Umbilical cord (tissue), 2 donors: ENCODE measurements around the gene RMDN2. TPM values are rescaled to one million over a fixed set of nuclear protein-coding genes. Genes with fewer than 3 reads are reported as not detected.
A peak's percentile ranks its signal among the peaks of the same experiment; 100 is the strongest.
"Not testable (repeated sequence)": the region's sequence is repeated elsewhere in the genome, so short reads cannot be mapped to it uniquely, and the experiment has no call there.

Experiments
- DNase-seq: peaks from one replicate; pipeline ENCODE4 v3.0.0-alpha.2; 2015; ENCODE audit warnings: low spot score
- total RNA-seq: library from RNA; depleted of rRNA; stranded (reverse); fragments of >200 nt; gene quantifications from one replicate; pipeline ENCODE4 v1.2.3, GENCODE V29; 2014; ENCODE audit warnings: low replicate concordance; ENCODE audit not compliant: insufficient read depth

Gene RMDN2
- total RNA-seq, 1 donor from 2014 or later: 31.8 TPM

GRCh38 chr2:37992601-37993000, 67.5 kb downstream of the RMDN2 start:
- no peak for DNase-seq

DNA sequence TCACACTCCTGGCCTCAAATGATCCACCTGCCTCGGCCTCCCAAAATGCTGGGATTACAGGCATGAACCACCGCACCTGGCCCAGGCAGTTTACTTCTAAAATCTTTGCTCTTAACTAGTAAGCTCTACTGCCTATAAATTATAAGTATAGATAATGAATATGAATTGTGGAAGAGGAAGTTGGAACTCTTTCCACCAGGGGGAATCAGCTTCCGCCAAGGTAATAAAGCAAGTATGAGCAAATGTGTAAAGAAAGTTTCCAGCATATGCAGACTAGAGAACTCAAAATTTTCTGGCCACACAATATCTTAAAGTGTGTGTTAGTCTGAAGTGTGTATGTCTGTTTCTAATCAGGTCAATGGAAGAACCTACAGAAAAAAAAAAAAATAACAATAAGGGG, 68.1 kb downstream of the RMDN2 start:
- no peak for DNase-seq

GRCh38 chr2:37997629-37998028, 72.5 kb downstream of the RMDN2 start:
- no peak for DNase-seq

DNA sequence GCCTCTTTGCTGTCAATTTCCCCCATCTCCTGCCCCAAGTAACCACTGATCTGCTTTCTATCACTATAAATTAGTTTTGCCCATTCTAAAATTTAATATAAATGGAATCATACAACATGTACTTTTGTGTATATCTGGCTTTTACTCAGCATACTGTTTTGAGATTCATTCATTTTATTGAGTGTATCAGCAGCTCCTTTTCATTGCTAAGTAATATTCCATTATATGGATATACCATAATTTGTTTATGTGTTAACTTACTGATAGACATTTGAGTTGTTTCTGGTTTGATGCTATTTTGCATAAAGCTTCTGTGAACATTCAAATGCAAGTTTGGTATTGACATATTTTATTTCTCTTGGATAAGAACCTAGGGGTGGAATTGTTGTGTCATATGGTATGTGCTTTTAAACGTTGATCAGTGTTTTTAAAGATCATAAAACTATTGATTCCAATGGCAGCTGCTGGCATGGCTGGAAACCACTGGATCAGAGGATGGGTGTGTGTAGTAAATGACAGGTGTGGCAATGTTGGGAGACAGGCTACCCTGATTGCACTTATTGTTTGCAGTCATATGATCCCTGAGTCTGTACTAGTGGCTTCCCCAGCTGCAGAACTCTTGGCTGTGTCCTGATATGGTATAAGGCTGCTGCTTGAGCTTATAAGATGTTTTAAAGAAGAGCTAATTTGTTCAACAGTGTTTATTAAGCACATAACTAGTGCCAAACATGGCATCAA, 75.6 kb downstream of the RMDN2 start:
- no peak for DNase-seq

GRCh38 chr2:38010187-38010586, 85.1 kb downstream of the RMDN2 start:
- not testable (repeated sequence) for DNase-seq

DNA sequence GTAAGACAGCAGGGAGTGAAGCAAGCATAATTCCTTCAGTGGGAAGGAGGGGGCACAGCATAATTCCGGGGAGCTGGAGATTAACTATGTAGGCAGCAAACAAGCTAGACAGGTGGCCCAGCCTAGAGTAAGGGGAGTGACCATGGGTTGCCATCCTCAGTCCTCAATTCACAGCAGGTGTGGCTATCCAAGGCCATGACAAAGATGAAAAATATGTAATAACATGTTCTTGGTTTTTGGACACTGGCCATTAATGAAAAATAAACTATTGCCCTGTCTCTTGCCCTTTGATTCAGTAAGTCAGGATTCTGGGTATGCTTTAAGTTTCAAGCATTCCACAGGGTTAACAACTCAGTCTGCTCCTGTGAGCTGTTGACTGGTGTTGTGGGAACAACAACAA, 85.9 kb downstream of the RMDN2 start:
- DNase-seq: no peak

DNA sequence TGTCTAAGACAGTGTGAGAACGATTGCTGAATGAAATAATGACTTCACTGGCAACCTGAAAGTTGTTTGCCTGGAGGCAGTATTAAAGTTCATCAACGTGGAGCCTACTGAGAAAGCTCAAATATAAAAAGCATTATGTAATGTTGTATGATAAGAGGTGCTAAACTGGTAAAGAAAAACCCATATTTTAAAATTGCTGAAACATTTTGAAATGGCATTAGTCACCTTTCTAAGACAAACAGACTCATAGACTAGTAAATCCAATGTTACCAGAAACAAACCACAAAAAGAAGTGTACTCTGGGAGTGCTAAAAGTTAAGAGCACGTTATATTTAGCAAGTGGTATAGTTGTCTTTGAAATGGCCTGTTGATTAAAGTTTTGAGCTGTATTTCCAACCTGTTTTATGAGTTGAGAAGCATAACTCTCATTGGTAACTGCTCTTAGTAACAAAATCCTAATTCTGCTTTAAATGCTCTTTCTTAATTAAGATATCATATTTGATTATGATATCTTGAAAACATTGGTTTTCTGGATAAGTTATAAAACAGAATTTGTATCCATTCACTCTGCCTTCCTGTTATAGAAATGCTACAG, 88.2 kb downstream of the RMDN2 start:
- DNase-seq: no peak

DNA sequence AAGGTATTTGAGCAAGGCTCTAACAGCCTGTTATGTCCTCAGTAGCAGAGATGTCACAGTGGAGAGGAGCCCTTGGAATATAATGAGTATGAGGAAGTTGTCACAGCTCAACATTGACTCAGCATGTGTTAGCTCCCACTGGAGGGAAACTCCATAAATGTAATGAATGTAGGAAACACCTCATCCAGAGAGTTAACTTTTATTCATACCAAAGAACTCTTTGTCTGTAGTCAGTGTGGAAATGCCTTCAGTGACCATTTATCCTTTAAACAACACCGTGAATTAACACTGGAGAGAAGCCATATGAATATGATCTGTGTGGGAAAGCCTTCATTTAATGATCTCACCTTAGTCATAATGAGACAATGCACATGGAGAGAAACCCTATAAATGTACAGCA, 91.1 kb downstream of the RMDN2 start:
- DNase-seq: no peak

DNA sequence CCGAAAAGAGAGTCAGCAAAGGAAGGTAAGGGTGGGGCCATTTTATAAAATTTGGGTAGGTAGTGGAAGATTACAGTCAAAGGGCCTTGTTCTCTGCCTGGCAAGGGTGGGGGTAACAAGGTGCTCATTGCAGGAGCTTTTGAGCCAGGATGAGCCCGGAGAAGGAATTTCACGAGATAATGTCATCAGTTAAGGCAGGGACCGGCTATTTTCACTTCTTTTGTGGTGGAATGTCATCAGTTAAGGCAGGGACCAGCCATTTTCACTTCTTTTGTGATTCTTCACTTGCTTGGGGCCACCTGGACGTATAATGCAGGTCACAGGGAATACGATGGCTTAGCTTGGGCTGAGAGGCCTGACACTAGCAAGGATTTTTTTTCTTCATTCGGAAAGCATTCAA, 92.7 kb downstream of the RMDN2 start:
- DNase-seq: no peak

DNA sequence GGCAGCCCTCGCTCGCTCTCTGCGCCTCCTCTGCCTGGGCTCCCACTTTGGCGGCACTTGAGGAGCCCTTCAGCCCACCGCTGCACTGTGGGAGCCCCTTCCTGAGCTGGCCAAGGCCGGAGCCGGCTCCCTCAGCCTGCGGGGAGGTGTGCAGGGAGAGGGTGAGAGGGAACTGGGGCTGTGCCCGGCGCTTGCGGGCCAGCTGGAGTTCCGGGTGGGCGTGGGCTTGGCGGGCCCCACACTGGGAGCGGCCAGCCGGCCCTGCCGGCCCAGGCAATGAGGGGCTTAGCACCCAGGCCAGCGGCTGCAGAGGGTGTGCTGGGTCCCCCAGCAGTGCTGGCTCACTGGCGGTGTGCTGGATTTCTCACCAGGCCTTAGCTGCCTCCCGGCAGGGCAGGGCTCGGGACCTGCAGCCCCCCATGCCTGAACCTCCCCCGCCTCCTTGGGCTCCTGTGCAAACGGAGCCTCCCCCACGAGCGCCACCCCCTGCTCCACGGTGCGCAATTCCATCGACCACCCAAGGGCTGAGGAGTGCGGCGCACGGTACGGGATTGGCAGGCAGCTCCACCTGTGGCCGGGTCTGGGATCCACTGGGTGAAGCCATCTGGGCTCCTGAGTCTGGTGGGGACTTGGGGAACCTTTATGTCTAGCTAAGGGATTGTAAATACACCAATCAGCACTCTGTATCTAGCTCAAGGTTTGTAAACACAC, 95.4 kb downstream of the RMDN2 start:
- DNase-seq: not testable (repeated sequence)

DNA sequence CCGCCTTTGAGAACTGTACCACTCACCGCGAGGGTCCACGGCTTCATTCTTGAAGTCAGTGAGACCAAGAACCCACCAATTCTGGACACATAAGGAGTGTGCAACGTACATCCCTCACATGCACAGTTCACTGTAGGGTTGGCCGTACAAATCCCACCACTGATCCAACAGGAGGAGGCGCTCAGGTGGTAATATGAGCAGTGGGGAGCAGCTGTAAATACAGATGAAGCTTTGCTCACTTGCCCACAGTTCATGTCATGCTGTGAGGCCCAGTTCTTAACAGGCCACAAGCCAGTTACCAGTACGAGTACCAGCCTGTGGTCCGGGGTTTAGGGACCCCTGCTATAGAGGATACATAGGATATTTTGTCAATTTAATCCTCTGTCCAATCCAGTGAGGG, 96.5 kb downstream of the RMDN2 start:
- no peak for DNase-seq

GRCh38 chr2:38026846-38027245, 101.8 kb downstream of the RMDN2 start:
- DNase-seq: no peak

- no peak for DNase-seq
Observed at GRCh38 chr2:38028829-38029228, 103.7 kb downstream of the RMDN2 start.

- DNase-seq: no peak
Observed at GRCh38 chr2:38029512-38029911, 104.4 kb downstream of the RMDN2 start.

DNA sequence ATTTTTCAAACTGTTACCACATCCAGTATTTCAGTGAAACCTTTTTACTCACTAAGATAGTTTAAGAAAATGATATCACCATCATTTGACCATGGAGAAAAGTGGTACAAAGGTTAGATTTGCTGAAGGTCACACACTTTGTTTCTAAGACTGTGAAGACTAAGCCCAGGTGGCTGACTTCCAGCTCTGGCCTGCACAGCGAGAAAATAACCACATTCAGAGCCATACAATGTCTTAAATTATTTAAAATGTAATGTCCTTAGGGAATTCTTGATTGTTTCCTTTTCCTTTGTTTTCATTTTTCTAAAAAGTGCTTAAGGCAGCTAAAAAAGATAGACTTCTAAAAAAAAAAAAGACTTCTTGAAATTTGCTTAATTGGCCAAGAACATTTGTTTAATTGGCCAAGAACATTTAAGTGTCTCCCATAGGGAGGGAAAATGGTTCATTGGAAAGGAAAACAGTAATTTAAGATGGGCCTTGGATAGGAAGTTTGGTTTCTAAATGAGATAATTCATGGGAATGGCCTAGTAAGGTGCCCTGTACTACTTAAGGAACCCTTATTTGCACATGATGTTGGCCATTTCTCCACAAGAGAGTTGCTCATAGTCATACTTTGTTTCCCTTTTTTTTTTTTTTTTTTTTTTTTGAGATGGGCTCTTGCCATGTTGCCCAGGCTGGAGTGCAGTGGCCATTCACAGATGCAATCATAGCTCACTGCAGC, 105.7 kb downstream of the RMDN2 start:
- DNase-seq: no peak

GRCh38 chr2:38032946-38033345, 107.9 kb downstream of the RMDN2 start:
- no peak for DNase-seq

DNA sequence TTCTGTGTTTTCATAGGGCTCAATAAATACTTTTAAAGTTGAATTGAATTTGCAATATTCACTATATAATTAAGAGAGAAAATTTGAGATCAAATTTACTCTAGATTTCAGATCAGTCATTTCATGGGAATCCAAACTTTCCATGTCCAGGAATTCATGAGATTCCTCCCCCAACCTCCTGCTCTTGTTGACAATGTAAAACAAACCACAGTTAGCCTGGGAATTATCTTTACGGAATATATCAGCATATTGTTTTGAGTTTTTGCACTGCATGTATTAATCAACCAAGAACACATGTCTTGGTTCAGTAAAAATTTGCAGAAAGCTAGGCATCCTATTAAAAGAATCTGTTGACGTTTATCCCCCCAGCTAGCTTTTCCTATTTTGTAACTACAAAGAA, 108.6 kb downstream of the RMDN2 start:
- DNase-seq: no peak

GRCh38 chr2:38035968-38036367, 110.9 kb downstream of the RMDN2 start:
- DNase-seq: no peak

- no peak for DNase-seq
Observed at GRCh38 chr2:38037325-38037724, 112.2 kb downstream of the RMDN2 start.

GRCh38 chr2:38037757-38038621, 112.9 kb downstream of the RMDN2 start:
- DNase-seq: peak; percentile 58

- no peak for DNase-seq
Observed at GRCh38 chr2:38038682-38039081, 113.6 kb downstream of the RMDN2 start.
